HG03108 (cell line): ENCODE data around the gene HOXB9.
A peak's percentile ranks its signal among the peaks of the same experiment; 100 is the strongest.

ENCODE experiments used
- ATAC-seq: cut with Tn5 transposase; IDR thresholded peaks from one replicate; pipeline ENCODE4 v1.9.1; 2021; ENCODE audit warnings: moderate library complexity; ENCODE audit not compliant: unreplicated experiment

HOXB9 gene

DNA sequence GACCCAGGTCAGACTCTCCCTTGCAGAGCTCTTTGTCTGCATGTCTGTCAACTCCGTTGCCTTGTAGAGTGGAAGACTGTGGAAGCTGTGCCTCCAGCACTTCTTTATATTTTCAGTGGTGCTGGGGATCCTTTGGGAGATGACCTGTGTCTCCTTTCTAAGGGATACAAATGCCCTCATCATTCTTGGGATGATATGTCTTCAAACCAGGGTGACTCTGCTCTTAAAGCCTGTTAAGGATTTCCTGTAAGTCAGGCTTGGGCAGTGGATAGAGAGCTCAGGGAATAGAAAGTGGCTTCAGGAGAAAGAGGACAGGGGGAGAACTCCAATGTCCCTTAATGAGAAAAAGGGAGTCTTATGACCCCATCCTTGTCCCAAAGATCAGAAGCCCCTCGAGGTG, 37.6 kb downstream of the HOXB9 start:
- no peak for ATAC-seq

DNA sequence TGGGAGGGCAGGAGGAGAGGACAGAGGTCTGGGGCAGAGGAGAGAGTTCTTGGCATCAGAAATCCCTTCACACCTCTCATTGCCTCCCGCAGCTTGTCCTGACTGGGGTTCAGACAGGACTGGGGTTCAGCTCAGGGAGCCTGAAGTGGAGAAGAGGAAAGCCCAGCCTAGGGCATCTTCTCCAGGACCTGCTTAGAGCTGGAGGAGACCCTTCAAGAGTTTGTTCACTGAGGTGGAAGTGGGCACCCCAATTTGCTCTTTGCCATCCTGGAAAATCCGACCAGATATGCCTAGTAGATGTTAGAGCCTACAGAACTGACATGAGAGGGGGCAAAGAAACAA, 38.1 kb downstream of the HOXB9 start:
- ATAC-seq, result no peak

DNA sequence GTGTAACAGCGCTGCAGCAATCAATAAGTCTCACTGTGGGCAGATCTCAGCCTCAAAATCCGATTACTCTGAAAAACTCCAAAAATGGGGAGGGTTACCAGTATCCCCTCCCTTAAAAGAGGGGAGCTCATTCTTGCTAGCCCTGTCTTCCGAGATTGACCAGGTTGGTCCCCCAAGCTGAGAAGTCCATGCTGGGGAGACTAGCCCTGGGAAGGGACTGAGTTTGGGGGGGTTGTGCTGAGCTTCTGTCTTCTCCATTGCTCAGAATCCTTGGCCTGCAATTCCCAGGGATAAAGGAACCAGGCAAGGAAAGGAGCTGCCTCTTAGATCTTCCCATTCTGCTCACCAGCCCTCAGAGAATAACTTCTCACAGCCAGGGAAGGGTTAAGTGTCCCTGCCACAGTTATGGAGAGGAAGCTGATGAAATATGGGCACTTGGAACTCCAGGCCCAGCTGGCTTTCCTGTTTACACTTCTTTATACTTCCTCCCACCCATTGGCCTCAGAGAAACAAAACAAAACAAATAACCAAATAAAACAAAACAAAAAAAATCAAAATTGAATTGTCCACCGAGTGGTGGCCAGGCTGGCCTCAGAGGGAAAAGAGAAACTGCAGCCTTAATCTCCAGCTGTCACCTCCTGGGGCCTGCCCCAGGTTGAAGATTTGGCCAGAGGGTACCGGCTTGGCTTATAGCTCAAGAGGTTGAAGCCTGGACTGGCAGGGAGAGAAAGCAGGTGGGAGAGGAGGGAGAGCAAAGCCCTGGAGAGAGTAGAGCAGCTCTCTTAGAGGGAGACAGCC, 38.7 kb downstream of the HOXB9 start:
- no peak for ATAC-seq

DNA sequence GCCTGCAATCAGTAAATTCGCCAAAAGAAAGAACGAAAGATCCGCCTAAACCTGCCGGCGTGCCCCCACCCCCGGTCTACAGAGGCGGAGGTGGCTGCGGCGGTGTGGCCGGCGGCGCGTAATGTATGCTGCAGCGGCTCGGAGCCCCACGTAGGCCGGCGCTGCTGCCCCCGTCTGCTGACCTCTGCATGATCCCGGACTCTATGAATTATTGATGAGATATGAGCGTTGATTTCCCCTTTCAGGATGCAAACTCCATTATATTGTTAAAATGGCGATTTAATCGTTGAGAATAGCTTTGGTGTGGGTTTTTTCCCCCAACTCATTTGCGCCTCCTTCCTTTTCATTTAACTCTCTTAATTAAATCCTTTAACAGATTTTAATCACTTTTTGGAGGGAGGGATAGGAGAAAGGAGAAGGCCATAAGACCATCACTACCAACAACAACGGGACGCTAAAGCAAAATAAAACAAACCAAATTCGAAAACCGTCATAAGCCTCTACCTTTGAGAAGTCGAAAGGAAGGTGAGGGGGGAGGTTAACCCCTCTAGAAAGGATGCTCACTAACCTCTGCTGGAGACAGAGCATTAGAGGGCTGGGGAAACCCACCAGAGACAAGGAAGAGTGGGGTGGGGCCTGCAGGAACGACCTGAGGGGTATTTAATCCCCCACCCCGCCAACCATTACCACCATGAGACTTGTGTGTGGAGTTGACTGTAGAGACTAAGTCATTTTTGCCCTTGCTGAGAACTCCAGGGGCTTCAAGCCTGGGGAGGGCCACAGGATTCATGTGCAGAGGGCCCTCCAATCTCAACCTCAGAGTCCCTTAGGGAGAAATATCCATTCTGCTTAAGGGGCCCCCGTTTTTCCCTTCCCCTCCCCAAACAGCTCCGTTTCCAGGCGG, 39.6 kb downstream of the HOXB9 start:
- no peak for ATAC-seq

DNA sequence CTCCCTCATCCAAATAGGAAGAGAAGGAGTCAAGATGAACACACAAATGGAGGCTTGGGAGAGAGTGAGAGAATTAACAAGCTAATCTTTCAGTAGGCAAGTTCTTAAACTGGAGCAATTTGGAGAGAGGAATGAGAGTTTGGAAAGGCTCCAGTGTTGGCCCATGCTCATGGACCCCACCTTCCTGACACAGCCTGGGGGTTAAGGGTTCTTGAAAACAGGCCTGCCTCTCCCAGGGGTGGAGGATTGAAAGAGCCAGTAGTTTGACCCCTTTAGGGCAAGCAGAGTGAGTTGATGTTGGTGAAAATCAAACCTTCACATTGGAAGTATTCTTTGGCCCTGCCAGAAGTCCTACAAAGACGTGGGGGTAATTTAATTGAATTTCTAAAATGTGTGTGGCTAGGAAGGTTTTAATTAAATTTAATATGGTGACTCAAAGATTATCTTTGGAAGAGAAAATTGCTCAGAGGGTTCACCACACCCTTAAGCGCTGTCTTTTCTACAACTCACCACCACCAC, 41.9 kb downstream of the HOXB9 start:
- ATAC-seq, result no peak

DNA sequence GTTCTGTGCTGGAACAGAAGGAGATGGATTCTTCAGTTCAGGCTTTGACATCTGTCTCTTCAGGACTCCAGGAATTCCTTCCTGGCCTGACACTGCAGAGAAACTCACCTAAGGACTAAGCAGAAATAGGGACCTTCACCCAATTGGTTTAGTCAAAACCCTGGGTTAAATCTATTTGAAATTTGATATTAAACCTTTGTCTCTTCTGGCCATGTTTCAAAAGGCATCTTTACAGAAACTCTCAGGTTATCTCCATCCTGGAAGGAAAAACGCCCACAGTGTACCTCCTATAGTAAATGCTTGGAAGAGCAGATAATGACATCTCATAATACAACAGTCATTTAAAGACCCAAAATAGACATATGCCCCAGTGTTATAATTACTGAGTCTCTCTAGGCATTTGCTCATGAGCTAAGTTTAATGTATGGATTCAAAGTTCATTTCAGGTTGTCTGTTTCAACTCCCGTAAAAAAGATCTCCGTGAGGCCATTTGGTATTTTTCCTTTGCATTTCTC, 42.4 kb downstream of the HOXB9 start:
- ATAC-seq, result no peak

DNA sequence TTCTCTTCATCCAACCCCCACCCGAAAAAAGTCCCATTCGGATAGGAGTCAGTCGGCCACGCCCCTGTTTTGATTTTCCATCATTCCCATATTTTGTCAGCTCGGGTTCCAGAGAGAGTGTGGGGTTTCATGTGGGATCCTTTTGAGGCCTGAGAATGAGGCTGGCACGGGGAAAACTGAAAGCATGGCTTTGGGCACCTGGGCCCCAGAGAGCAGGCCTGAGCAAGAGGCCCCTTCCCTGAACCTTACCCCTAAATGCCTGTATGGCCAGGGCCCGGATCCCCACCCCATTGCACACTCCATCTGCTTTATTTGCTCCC, 43.4 kb downstream of the HOXB9 start:
- no peak for ATAC-seq

DNA sequence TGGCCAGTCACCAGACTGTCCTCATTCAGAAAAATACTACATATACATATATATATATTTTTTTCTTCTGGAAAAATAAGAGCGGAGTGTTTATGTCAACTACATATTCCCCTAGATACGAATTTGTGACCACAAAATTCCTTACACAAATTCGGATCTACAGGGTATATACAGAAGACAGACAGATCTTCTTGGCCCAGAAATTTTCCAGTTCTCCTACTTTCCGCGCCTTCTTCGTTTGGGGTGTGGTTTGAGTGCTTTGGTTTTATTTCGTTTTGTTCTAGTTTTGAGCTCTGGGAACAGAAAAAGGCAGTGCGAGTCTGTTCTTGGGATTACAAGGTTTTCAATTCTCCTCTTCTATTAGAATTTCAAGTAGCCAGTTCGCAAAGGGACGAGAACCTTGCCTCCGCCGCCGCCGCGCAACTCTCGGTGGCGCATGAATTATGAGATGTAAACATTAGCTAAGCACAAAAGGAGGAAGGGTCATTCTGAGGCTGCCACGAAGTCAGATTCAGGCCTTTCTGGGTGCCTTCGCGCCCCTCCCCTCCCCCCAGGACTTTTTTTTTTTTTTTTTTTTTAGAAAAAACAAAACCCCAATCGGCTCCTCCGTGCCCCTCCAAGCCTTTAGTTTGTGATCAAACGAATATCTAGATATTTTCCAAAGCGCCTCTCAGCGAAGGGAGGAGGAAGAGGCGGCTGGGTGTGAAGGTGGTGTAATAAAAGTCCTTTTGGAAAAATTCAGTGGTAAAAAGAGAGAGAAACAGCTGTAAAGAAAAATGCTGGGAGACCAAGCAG, 46.2 kb downstream of the HOXB9 start:
- ATAC-seq, result no peak

DNA sequence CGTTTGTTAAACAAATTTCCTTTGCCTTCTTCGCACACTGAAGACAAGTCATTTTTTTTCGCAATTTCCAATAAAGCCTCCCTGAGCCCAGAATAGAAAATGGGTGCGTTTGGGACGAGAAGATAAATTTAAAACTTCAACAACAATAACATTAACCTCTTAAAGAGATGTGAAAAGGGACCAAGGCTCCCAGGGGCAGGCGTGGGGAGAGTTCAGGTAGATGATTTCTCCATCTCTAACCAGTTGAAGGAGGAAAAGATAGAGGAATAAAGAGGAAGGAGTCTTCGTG, 46.7 kb downstream of the HOXB9 start:
- no peak for ATAC-seq

DNA sequence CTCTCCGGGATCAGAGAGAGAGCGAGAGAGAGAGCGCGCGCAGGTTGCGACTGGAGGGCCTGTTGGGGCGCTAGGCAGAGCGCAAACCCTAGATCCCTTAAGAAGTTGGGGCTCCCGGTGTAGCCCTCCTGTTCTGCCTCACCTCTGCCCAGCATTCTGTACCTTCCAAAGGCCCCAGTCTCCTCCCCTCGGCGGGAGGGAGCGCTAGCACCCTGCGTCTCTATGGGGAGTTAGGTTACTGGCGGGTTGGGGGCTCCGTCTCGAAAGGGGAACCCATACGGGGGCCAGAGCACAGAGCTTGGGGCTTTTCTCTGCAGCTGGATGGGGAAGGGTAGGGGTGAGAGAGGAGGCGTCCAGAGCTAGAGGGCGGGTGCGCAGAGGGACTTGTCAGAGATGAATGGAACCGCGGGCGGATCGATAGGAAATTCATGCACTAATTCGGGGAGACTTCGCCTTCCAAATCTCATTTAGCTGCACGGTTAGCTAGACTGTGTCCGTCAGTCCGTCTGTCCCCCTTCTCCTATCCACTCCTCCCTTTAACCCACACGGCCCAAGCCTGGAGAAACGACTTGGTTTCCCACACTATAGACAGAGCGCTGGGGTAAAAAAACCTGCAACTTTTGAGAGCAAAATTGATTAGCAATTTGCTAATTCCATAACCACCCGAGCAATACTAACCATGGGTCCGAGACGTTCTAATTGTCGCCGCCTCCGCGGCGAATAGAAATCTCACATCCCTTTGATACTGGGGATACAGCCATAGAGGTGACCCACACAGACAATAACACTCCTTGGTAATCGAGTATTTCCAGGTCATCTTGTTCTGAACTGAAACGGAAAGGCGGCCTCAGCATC, 47.3 kb downstream of the HOXB9 start:
- ATAC-seq, result peak; percentile 17

DNA sequence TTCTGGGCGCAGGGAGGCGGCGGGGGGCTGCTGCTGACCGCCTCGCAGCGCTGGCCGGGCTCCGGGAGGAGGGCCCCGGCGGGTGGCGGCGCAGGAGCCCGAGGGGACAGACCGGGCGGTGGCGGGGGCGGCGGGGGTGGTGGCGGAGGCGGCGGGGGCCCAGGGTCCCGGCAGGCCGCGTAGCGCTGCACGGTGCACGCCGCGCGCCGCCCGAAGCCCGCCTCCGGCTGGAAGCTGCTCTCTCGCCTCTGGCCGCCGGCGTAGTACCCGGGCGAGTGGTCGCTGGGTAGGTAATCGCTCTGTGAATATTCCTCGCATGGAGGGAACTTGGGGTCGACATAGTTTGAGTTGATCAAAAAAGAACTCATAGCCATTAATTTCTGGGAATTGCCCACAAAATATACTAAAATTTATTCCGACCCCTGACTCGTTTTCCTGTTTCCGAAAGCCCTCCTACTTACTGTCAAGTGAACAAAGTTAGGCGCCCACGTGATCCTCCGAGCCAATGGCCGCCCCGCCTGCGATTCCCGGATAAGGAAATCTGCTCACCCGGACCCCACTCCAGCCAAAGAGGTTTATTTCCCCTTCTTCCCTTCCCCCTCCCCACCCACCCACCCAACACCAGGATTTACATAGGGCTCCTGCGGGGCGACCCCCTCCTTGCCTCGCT, 48.1 kb downstream of the HOXB9 start, which contains the start of gene HOXB4:
Gene HOXB4, minus strand, starts transcription at position 405 of the 670 bp plus-strand sequence. Its CDS starts 31 bp downstream, at position 374.
- ATAC-seq, result peak; percentile 53

DNA sequence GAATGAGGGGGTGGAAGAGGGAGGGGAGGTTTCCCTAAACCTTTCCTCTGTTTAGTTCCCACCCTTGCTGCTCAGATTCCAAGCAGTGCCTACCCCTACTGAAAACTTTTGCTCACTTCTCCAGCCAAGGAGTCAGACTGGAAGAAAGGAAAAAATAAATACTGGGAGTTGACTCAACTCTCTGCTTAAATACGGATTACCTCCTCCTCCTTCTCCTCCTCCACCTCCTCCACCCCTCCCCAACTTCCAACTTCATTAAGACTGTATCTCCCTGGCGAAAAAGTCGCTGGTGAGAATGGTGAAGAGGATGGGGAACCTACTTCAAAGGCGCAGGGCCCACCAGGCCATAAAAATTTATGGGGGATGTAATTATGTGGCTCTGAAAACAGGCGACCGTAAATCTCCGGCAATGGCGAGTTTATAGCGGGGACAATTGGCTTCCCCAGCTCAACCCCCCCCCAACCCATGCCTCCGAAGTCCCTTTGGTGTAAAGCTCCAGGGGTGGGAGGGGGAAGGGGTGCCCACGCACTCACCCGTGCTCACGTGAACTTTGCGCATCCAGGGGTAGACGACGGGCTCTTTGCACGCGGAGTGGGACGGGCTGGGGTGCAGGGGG, 48.7 kb downstream of the HOXB9 start:
- no peak for ATAC-seq

DNA sequence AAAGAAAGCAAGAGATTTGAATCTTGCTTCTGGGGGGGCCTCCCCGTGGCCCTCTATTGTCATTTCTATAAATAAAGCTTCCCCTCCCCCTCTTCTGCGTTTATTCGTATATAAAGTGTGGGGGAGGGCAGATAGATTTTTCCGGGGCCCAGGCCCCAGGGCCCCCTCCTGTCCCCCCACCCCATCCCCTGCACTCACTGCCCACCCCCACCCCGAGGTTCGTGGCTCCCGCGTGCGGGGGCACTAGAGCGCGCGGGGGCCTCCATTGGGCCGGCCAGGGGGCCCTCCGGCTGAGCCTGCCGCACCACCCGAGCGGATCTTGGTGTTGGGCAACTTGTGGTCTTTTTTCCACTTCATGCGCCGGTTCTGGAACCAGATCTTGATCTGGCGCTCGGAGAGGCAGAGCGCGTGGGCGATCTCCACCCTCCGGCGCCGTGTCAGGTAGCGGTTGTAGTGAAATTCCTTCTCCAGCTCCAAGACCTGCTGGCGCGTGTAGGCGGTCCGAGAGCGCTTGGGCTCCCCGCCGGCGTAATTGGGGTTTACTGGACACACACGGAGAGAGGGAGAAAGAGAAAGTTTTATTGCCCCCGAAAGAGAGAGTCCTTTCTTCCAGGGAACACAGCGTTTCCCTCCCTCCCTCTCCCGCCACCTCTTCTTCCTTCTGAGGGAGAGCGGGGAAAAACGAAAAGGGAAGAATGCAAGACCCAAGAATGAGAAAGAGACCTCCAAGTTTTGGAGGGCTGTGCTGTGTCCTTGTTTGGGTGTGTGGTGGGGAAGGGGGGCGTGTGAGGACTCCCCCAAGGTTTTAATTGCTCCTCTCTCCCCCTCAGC, 49.5 kb downstream of the HOXB9 start:
- no peak for ATAC-seq

DNA sequence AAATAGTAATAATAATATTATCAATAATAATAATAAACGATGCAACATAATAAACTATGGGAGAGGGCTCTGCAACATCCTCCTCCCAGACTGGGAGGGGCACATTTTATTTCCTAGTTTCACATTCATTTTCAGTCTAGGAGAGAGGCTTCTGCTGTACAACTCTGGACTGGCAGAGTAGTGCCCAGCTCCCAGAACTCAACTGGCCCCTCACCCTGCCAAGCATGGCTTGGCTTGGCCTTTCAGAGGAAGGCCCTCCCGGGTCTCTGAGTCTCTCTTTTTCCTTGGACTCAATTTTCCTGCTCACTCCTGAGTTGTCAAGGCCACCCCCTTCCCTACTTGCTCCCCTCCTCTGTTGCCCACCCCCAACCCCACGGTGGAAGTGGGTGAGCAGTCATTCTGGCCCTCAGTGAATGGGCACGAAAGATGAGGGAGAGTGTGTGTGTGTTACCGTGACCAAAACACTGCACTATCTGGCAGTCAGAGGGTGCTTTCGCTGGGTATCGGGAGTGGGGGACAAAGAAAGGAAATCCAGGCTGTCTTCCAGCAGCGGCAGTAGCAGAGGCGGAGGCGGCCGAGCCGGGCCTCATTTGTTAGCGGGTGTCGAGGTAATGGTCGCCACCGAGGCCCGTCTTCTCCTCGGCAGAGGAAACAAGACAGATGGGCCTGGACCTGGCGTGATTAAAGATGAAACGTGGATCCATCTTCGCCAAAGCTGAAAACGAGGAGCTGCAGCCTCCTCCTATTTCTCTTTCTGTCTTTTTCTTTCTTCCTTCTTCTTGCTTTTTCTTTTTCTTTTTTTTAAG, 50.3 kb downstream of the HOXB9 start:
- ATAC-seq, result no peak

DNA sequence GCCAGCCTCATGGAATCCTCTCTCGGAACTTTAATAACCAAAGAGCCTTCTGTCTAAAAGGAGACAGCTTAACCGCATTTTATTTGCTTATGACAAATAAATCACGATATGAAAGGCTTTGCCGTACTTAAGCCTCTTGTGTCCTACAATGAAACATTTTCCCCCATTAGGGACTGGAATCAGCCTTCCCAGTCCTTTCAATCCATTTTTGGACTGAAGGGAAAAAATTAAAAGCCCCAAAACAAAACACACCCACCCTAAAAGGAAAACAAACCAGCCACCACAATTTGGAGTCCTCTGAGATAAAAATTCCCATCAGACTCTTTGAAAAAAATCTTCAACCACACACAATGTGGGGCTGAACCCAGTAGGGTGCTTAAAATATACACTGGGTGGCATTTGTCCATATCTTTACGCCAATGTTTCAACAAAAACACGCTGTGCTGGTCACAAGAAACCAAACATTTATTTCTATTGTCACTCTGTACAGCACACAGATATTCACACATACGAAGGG, 51.0 kb downstream of the HOXB9 start:
- ATAC-seq, result no peak

DNA sequence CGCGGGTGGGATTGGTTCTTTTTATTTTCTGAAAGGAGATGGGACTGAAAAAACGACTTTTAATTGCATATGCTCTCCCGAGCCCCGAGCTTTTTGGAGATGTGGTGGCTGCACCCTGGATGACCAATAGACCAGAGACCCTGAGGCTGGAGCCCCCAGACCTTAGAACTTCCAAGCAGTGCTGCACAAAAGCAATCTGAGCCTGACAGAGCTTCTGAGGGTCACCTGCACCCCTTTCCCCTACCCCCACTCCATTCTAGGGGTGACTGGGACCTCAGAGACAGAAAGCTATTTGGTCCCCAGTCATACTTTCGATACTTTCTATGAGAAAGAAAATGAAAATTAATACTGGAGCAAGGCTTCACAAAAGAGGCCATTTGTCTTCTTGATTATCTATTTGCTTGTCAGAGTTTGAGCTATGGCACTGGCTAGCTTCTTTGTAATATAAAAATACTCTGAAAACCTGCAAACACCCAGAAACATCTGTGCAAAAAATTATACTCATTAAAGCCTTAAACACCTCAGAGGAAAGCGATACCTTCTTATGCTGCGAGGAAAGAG, 51.6 kb downstream of the HOXB9 start:
- no peak for ATAC-seq

DNA sequence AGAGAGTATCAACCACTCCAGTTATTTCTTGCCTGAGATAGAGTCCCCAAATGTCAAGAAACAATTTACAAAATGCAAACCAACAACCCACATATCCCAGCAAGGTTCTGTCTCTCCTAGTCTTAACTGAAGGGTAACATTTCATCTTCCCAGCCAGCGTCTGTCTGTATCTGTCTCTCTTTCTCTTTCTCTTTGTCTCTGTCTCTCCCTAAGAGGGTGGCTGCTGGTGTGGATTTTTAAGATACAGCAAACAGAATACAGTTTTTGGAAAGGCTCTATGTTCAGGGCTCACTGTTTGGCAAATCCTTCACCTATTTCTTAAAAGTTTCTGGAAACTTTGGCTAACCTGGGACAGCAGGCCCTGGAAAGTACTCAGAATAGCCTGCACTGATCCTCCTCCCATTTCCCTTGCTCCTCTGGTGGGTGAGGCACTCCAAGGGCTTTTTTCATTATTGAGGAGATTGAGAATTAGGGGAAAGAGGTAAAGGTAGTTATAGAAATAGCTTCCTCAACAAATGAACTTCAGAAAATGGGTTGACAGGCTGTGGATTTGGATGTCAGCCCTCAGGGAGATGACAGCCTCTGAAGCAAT, 54.2 kb downstream of the HOXB9 start:
- ATAC-seq, result no peak
